Heart right ventricle (tissue), 16 donors: ENCODE measurements around the gene SLC41A3. TPM values are rescaled to one million over a fixed set of nuclear protein-coding genes. Genes with fewer than 3 reads are reported as not detected.

Source experiments
- ATAC-seq, 8 donors: fragments of 200-7000 bp; cut with Tn5 transposase; one replicate each; pipeline ENCODE4 v1.9.1; 2020; ENCODE audit warnings: mild to moderate bottlenecking in 8 of 8, moderate library complexity in 8 of 8, moderate number of reproducible peaks in 1 of 8
- DNase-seq, 2 donors: peaks; one replicate each; pipeline ENCODE4 v3.0.0-alpha.2; 2020
- H3K27ac ChIP-seq, 10 donors: fragments of 200-600 bp; sonication (generic) in 2 of 10; one replicate each; pipeline versions ENCODE4 v1.5.0 to v1.8.0; 2020 to 2022; ENCODE audit warnings: mild to moderate bottlenecking in 3 of 10
- H3K27me3 ChIP-seq, 7 donors: fragments of 200-600 bp; one replicate each; pipeline ENCODE4 v1.8.0; 2021 to 2022; ENCODE audit warnings: mild to moderate bottlenecking in 2 of 7
- H3K36me3 ChIP-seq, 9 donors: fragments of 200-600 bp; sonication (generic) in 1 of 9; one replicate each; pipeline versions ENCODE4 v1.5.0 to v1.8.0; 2020 to 2022; ENCODE audit warnings: mild to moderate bottlenecking in 2 of 9
- H3K4me1 ChIP-seq, 9 donors: fragments of 200-600 bp; sonication (generic) in 1 of 9; one replicate each; pipeline versions ENCODE4 v1.5.0 to v1.8.0; 2020 to 2022; ENCODE audit warnings: mild to moderate bottlenecking in 4 of 9
- H3K4me3 ChIP-seq, 10 donors: fragments of 200-600 bp; sonication (generic) in 2 of 10; one replicate each; pipeline versions ENCODE4 v1.5.0 to v1.8.0; 2020 to 2022; ENCODE audit warnings: mild to moderate bottlenecking in 7 of 10, moderate library complexity in 2 of 10
- H3K9me3 ChIP-seq, 11 donors: fragments of 200-600 bp in 10 of 11; sonication (generic) in 2 of 11; one replicate each; pipeline versions ENCODE4 v1.5.0 to v1.8.0; 2013 to 2022; ENCODE audit warnings: mild to moderate bottlenecking in 2 of 11, control low read depth in 1 of 11, moderate library complexity in 1 of 11
- CTCF ChIP-seq, 9 donors: fragments of 200-600 bp; sonication (generic) in 2 of 9; IDR thresholded peaks; one replicate each; pipeline versions ENCODE4 v1.5.0 to v1.8.0; 2021 to 2022; ENCODE audit warnings: antibody characterized with exemption in 9 of 9, mild to moderate bottlenecking in 5 of 9, moderate library complexity in 1 of 9
- WGBS, 2 donors: extraction: QIAGEN DNeasy Blood & Tissue Kit; methylation state at CpG; one replicate each; pipeline ENCODE4 v1.1.7; 2013; ENCODE audit warnings: inconsistent platforms in 1 of 2; 5-methylcytosine and 5-hydroxymethylcytosine counted together
- intact Hi-C, 10 donors: fragments of 100-400 bp; cut with DNase I; formaldehyde crosslinking; loops; one replicate each; pipeline versions ENCODE4 v1.11.1 to v1.14.2; 2022
- polyA plus RNA-seq, 2 donors: library from polyadenylated mRNA; stranded (reverse); fragments of 200-250 nt; gene quantifications; one replicate each; pipeline ENCODE4 v1.2.3, GENCODE V29; 2013
- total RNA-seq, 10 donors: library from RNA; stranded (reverse); fragmentation: NEBNext Ultra II Directional in 3 of 10; extraction: Animal tissue kit (Norgen Biotek cat#: 25700) in 3 of 10; gene quantifications; one replicate each; pipeline versions ENCODE4 v1.2.1 to v1.2.4, GENCODE V29; 2021 to 2023
- donor health status: Arrhythmogenic right ventricular cardiomyopathy.
- donor health status: ischemic (EF 13 %, LVEDD 7.1; RV severe dilation, severe dysfunction).
- donor health status: healthy with polysubstance abuse.
- donor health status: DM: no; HTN: yes; CAD: no.
- donor health status: DM: no; HTN: no; CAD: no.
- donor health status: ischemic (EF 25% LVEDD 6.9; RV normal size, moderate dysfunction).
- donor health status: ischemic (EF 25% LVEDD 5.7; RV mildly dilated, moderate dysfunction).
- donor health status: healthy.
- donor health status: DM: yes; HTN: yes; CAD: no.
- donor health status: Ischemic cardiomyopathy.
- donor health status: ischemic (EF 35%, LVEDD 5.7; RV mildly dilated, moderate dysfunction).
- donor health status: nonischemic (EF 11% LVEDD 7.7; RV severe dilation, severe dysfunction).
- donor health status: DM: yes; HTN: yes; CAD: no.
- donor health status: PGD.
- donor health status: ischemic (EF 29% LVEDD 5.4; RV normal size, mild dysfunction).
- donor health status: nonischemic (EF 23%, LVEDD 6.1; RV moderate dilation, normal function).

Gene SLC41A3
- total and polyA plus RNA-seq, 12 donors, result 28.6 to 49.5 (median 40.1) TPM

GRCh38 chr3:126030455-126030854 lies 53.5 kb downstream of the SLC41A3 start:
- intact Hi-C loops, result no loop called here
- H3K4me3 ChIP-seq, result no peak overlapping the region
- no peak overlapping the region for H3K27ac ChIP-seq
- WGBS, 2 donors, result 96 to 97% methylated on average over 1 of the region's 1 CpG
- peaks cover 0 to 55% (median 9%) of the 10 kb centered on the region in 9 donors for H3K36me3 ChIP-seq
- no peak for DNase-seq
- no peaks in the 10 kb centered on the region for H3K4me1 ChIP-seq
- no peak for ATAC-seq
- peaks cover 0 to 17% (median 9%) of the 10 kb centered on the region in 11 donors for H3K9me3 ChIP-seq
- H3K27me3 ChIP-seq, result no peaks in the 10 kb centered on the region
- no peak for TF ChIP-seq CTCF (IDR thresholded peaks at IDR 0.05)

- Histone ChIP-seq H3K27me3 (no peaks in the 10 kb centered on the region), H3K4me1 (no peaks in the 10 kb centered on the region), H3K9me3 (peaks cover 0 to 17% (median 9%) of the 10 kb centered on the region in 11 donors), H3K36me3 (peaks cover 0 to 61% (median 16%) of the 10 kb centered on the region in 9 donors), H3K4me3 (no peak overlapping the region), H3K27ac (no peak overlapping the region)
- intact Hi-C loops, result no loop called here
- TF ChIP-seq CTCF (IDR thresholded peaks at IDR 0.05), result no peak
- DNase-seq (no peak), ATAC-seq (no peak)
Measured at GRCh38 chr3:126029241-126029640, 54.7 kb downstream of the SLC41A3 start.

GRCh38 chr3:126028096-126028495 lies 55.8 kb downstream of the SLC41A3 start:
- no peak overlapping the region for H3K27ac ChIP-seq
- peaks cover 0 to 17% (median 9%) of the 10 kb centered on the region in 11 donors for H3K9me3 ChIP-seq
- TF ChIP-seq CTCF (IDR thresholded peaks at IDR 0.05), result no peak
- no peaks in the 10 kb centered on the region for H3K4me1 ChIP-seq
- H3K4me3 ChIP-seq, result no peak overlapping the region
- peaks cover 0 to 55% (median 16%) of the 10 kb centered on the region in 9 donors for H3K36me3 ChIP-seq
- 95 to 97% methylated on average over 4 of the region's 4 CpGs for WGBS, 2 donors
- intact Hi-C loops, result no loop called here
- no peak for DNase-seq
- no peaks in the 10 kb centered on the region for H3K27me3 ChIP-seq
- ATAC-seq, result no peak

- H3K9me3 ChIP-seq, result peaks cover 0 to 17% (median 9%) of the 10 kb centered on the region in 11 donors
- intact Hi-C loops, result no loop called here
- 47 to 70% methylated on average over 6 of the region's 6 CpGs for WGBS, 2 donors
- no peak overlapping the region for H3K4me3 ChIP-seq
- no peaks in the 10 kb centered on the region for H3K27me3 ChIP-seq
- H3K27ac ChIP-seq, result no peak overlapping the region
- TF ChIP-seq CTCF (IDR thresholded peaks at IDR 0.05), result no peak
- peaks cover 0 to 55% (median 16%) of the 10 kb centered on the region in 9 donors for H3K36me3 ChIP-seq
- no peak for DNase-seq
- ATAC-seq, result peak in 3 of 8 donors; percentile 52 to 77 (median 58)
- H3K4me1 ChIP-seq, result no peaks in the 10 kb centered on the region
Measured at GRCh38 chr3:126026761-126027160, 57.2 kb downstream of the SLC41A3 start.
